ENCODE measurements around the gene TST.

DNA sequence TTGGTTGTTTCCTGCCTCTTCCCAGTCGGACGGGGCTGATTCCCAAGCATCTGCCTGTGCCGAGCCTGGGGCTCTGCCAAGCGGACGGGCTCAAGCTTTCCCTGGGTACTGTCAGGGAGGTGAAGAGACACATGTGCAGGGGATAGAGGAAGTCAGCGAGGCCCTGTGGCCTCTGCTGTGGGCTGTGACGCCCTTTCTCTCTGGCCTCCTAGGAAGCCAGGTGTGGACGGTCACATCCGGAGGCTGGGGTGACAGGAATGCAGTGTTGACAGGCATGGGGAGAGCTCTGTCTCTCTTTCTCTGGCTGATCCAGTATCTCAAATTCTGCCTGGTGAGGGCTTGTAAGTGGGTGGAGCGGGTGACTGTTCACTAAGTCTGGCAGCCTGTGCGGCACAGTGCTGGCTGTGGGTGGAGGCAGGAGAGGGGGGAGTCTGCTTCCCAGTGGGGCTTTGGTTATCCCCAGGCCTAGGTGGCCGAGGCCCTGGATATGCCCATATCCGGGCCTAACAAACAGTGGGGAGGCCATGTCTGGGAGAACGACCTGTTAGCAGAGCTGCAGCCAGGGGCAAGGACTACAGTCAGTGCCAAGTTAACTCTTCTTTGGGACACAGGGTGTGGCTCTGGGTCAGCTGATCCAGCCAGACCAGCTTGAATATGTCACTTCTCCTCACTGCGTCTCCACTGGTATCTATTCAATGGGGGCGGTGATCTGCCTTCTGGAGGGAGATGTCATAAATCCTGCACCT is 34.2 kb upstream of the TST start:
- TF ChIP-seq POLR2A (IDR thresholded peaks at IDR 0.05; ENCODE audit: low read length) (no peak), GATA1 (IDR thresholded peaks at IDR 0.05; ENCODE audit: low read depth, low read length) (no peak)
